CD8-positive, alpha-beta memory T cell (primary cell): Measurements from ENCODE around the gene EPHB4. TPM values are rescaled to one million over a fixed set of nuclear protein-coding genes. Genes with fewer than 3 reads are reported as not detected.
"Not testable (repeated sequence)": the region's sequence is repeated elsewhere in the genome, so short reads cannot be mapped to it uniquely, and the experiment has no call there.

ENCODE experiments used
- CTCF ChIA-PET: fragments of 350-600 bp; sonication (Branson Sonifier 250); formaldehyde crosslinking; loops from one replicate; lab custom pipeline; 2021; ENCODE audit warnings: antibody characterized with exemption; lab: Charles Lee
- POLR2A ChIA-PET: fragments of 350-600 bp; sonication (Branson Sonifier 250); formaldehyde crosslinking; loops from one replicate; lab custom pipeline; 2021; ENCODE audit warnings: antibody characterized with exemption; lab: Charles Lee
- DNase-seq, 5 donors: peaks; one replicate each; pipeline versions ENCODE4 v3.0.0 to v3.0.0-alpha.2; 2020 to 2022; ENCODE audit warnings: mixed read lengths in 1 of 5
- H3K27ac ChIP-seq: one replicate; pipeline ENCODE4 v1.7.0; 2013; ENCODE audit warnings: low read depth, mild to moderate bottlenecking, low read length, moderate library complexity
- H3K27me3 ChIP-seq: 2 replicates; pipeline ENCODE4 v1.7.0; 2013; ENCODE audit warnings: low read length, mild to moderate bottlenecking; ENCODE audit not compliant: insufficient read depth, poor library complexity, severe bottlenecking
- H3K36me3 ChIP-seq: 2 replicates; pipeline ENCODE4 v1.7.0; 2013; ENCODE audit warnings: mild to moderate bottlenecking, low read length, moderate library complexity; ENCODE audit not compliant: insufficient read depth
- H3K4me1 ChIP-seq: 2 replicates; pipeline ENCODE4 v1.7.0; 2013; ENCODE audit warnings: mild to moderate bottlenecking, low read length, moderate library complexity; ENCODE audit not compliant: insufficient read depth
- H3K4me3 ChIP-seq: 2 replicates; pipeline ENCODE4 v1.7.0; 2013; ENCODE audit warnings: mild to moderate bottlenecking, low read length
- H3K9me3 ChIP-seq: 2 replicates; pipeline ENCODE4 v1.7.0; 2013; ENCODE audit warnings: mild to moderate bottlenecking, low read length
- H3K27ac Mint-ChIP-seq, 8 donors: one replicate each; pipeline ENCODE4 v1.8.0; 2020 to 2021; ENCODE audit warnings: mixed read lengths in 8 of 8, mild to moderate bottlenecking in 6 of 8, inconsistent platforms in 3 of 8, moderate library complexity in 3 of 8
- H3K27me3 Mint-ChIP-seq, 2 donors: one replicate each; pipeline ENCODE4 v1.8.0; 2020 to 2021; ENCODE audit warnings: mixed read lengths in 2 of 2, mild to moderate bottlenecking in 1 of 2, moderate library complexity in 1 of 2
- H3K36me3 Mint-ChIP-seq, 3 donors: one replicate each; pipeline ENCODE4 v1.8.0; 2020 to 2021; ENCODE audit warnings: mixed read lengths in 3 of 3, inconsistent platforms in 1 of 3, mild to moderate bottlenecking in 1 of 3
- H3K4me1 Mint-ChIP-seq, 3 donors: one replicate each; pipeline ENCODE4 v1.8.0; 2020 to 2021; ENCODE audit warnings: mixed read lengths in 3 of 3, inconsistent platforms in 1 of 3, mild to moderate bottlenecking in 1 of 3
- H3K4me3 Mint-ChIP-seq, 7 donors: one replicate each; pipeline ENCODE4 v1.8.0; 2020 to 2021; ENCODE audit warnings: mixed read lengths in 7 of 7, mild to moderate bottlenecking in 6 of 7, moderate library complexity in 4 of 7, inconsistent platforms in 2 of 7
- H3K9me3 Mint-ChIP-seq, 5 donors: one replicate each; pipeline ENCODE4 v1.8.0; 2020 to 2022; ENCODE audit warnings: mixed read lengths in 5 of 5, mild to moderate bottlenecking in 3 of 5, moderate library complexity in 2 of 5, inconsistent platforms in 1 of 5
- polyA plus RNA-seq: library from polyadenylated mRNA; unstranded; fragments of 300-500 nt; fragmentation: Illumina TruSeq; gene quantifications from one replicate; pipeline ENCODE4 v1.2.3, GENCODE V29; 2021
- total RNA-seq, 2 experiments: library from RNA; stranded (reverse); gene quantifications; one replicate each; pipeline ENCODE4 v1.2.3, GENCODE V29; 2021

Gene EPHB4
- total and polyA plus RNA-seq, 3 experiments from 2014 or later, result 2.5 to 2.9 TPM; not detected in 1

GRCh38 chr7:100811480-100811879, 15.8 kb downstream of the EPHB4 start:
- H3K4me1 ChIP-seq, result no peaks in the 10 kb centered on the region
- no peak overlapping the region for H3K27ac ChIP-seq
- CTCF ChIA-PET, result no interaction called here
- H3K9me3 Mint-ChIP-seq, result no peaks in the 10 kb centered on the region
- no peak overlapping the region for H3K27ac Mint-ChIP-seq
- H3K4me1 Mint-ChIP-seq, result no peaks in the 10 kb centered on the region
- H3K27me3 Mint-ChIP-seq, result no peaks in the 10 kb centered on the region
- H3K4me3 ChIP-seq, result no peak overlapping the region
- no peaks in the 10 kb centered on the region for H3K36me3 ChIP-seq
- H3K4me3 Mint-ChIP-seq, result no peak overlapping the region
- no peaks in the 10 kb centered on the region for H3K9me3 ChIP-seq
- no peaks in the 10 kb centered on the region for H3K27me3 ChIP-seq
- DNase-seq, result no peak
- POLR2A ChIA-PET, result no interaction called here
- peaks cover 0 to 4% (median 1%) of the 10 kb centered on the region in 3 donors for H3K36me3 Mint-ChIP-seq

- H3K4me3 Mint-ChIP-seq, result no peak overlapping the region
- ChIA-PET POLR2A (no interaction called here), CTCF (no interaction called here)
- no peaks in the 10 kb centered on the region for H3K4me1 ChIP-seq
- peaks cover 0 to 7% (median 1%) of the 10 kb centered on the region in 3 donors for H3K36me3 Mint-ChIP-seq
- no peaks in the 10 kb centered on the region for H3K9me3 ChIP-seq
- no peaks in the 10 kb centered on the region for H3K27me3 ChIP-seq
- H3K4me1 Mint-ChIP-seq, result peaks cover 0 to 4% (median 0%) of the 10 kb centered on the region in 3 donors
- H3K9me3 Mint-ChIP-seq, result no peaks in the 10 kb centered on the region
- no peak overlapping the region for H3K27ac Mint-ChIP-seq
- DNase-seq, result no peak
- no peak overlapping the region for H3K4me3 ChIP-seq
- H3K27ac ChIP-seq, result no peak overlapping the region
- no peaks in the 10 kb centered on the region for H3K27me3 Mint-ChIP-seq
- no peaks in the 10 kb centered on the region for H3K36me3 ChIP-seq
These were observed 18.9 kb downstream of the EPHB4 start for GRCh38 chr7:100808354-100808875.

- POLR2A ChIA-PET, H3K4me1 ChIP-seq, H3K27me3 ChIP-seq, H3K4me1 Mint-ChIP-seq, H3K27ac ChIP-seq, H3K36me3 ChIP-seq, H3K27ac Mint-ChIP-seq, H3K27me3 Mint-ChIP-seq, H3K36me3 Mint-ChIP-seq, H3K4me3 ChIP-seq, H3K9me3 Mint-ChIP-seq, H3K9me3 ChIP-seq, DNase-seq: not testable (repeated sequence)
- CTCF ChIA-PET, result interaction anchor here (1.1 to 1.4 kb wide), 2 partner anchors 10 to 45 kb away, joined by 3 to 5 read pairs; partner anchors contain the start of gene SLC12A9
- H3K4me3 Mint-ChIP-seq, result peak overlapping the region in 1 of 7 donors; percentile 78
These were observed 20.4 kb downstream of the EPHB4 start for GRCh38 chr7:100806883-100807282.

- no peaks in the 10 kb centered on the region for H3K27me3 ChIP-seq
- H3K9me3 ChIP-seq, result no peaks in the 10 kb centered on the region
- no peaks in the 10 kb centered on the region for H3K4me1 ChIP-seq
- H3K36me3 ChIP-seq, result no peaks in the 10 kb centered on the region
- no peak overlapping the region for H3K4me3 Mint-ChIP-seq
- POLR2A ChIA-PET, result no interaction called here
- H3K9me3 Mint-ChIP-seq, result no peaks in the 10 kb centered on the region
- CTCF ChIA-PET, result interaction anchor here (1.1 to 1.4 kb wide), 2 partner anchors 11 to 46 kb away, joined by 3 to 5 read pairs; partner anchors contain the start of gene SLC12A9
- no peak overlapping the region for H3K4me3 ChIP-seq
- H3K4me1 Mint-ChIP-seq, result peaks cover 0 to 4% (median 0%) of the 10 kb centered on the region in 3 donors
- H3K27ac Mint-ChIP-seq, result peak overlapping the region in 2 of 8 donors; percentile 23 to 78
- H3K27me3 Mint-ChIP-seq, result peaks cover 0 to under 1% of the 10 kb centered on the region in 2 donors
- peaks cover 0 to 7% (median 0%) of the 10 kb centered on the region in 3 donors for H3K36me3 Mint-ChIP-seq
- H3K27ac ChIP-seq, result no peak overlapping the region
- DNase-seq, result no peak
These were observed 21.0 kb downstream of the EPHB4 start for GRCh38 chr7:100806276-100806675.

- no peak overlapping the region for H3K27ac ChIP-seq
- ChIA-PET CTCF (interaction anchor here (0.6 kb wide), 1 partner anchor 15 kb away, joined by 3 read pairs; no protein-coding TSS in a partner anchor), POLR2A (no interaction called here)
- no peaks in the 10 kb centered on the region for H3K36me3 ChIP-seq
- no peaks in the 10 kb centered on the region for H3K9me3 Mint-ChIP-seq
- peaks cover 7 to 8% of the 10 kb centered on the region in 2 donors for H3K27me3 Mint-ChIP-seq
- H3K4me3 ChIP-seq, result no peak overlapping the region
- peaks cover 0 to 7% (median 0%) of the 10 kb centered on the region in 3 donors for H3K36me3 Mint-ChIP-seq
- peaks cover 0 to 4% (median 0%) of the 10 kb centered on the region in 3 donors for H3K4me1 Mint-ChIP-seq
- peak overlapping the region in 2 of 8 donors; percentile 34 to 74 for H3K27ac Mint-ChIP-seq
- no peak overlapping the region for H3K4me3 Mint-ChIP-seq
- no peak for DNase-seq
- no peaks in the 10 kb centered on the region for H3K27me3 ChIP-seq
- no peaks in the 10 kb centered on the region for H3K9me3 ChIP-seq
- no peaks in the 10 kb centered on the region for H3K4me1 ChIP-seq
These were observed 22.5 kb downstream of the EPHB4 start for GRCh38 chr7:100804681-100805431.

GRCh38 chr7:100803398-100804161, 23.7 kb downstream of the EPHB4 start:
- Histone ChIP-seq H3K9me3 (no peaks in the 10 kb centered on the region), H3K27me3 (no peaks in the 10 kb centered on the region), H3K27ac (no peak overlapping the region), H3K4me1 (no peaks in the 10 kb centered on the region), H3K36me3 (no peaks in the 10 kb centered on the region), H3K4me3 (no peak overlapping the region)
- H3K9me3 Mint-ChIP-seq, result no peaks in the 10 kb centered on the region
- H3K27me3 Mint-ChIP-seq, result peaks cover 12 to 13% of the 10 kb centered on the region in 2 donors
- ChIA-PET CTCF (interaction anchor here (1.5 kb wide), 1 partner anchor 48 kb away, joined by 5 read pairs; the partner anchor contains the start of gene SLC12A9), POLR2A (no interaction called here)
- H3K27ac Mint-ChIP-seq, result no peak overlapping the region
- H3K4me3 Mint-ChIP-seq, result no peak overlapping the region
- H3K36me3 Mint-ChIP-seq, result peaks cover 0 to 7% (median 0%) of the 10 kb centered on the region in 3 donors
- DNase-seq, result no peak
- H3K4me1 Mint-ChIP-seq, result peaks cover 0 to 4% (median 2%) of the 10 kb centered on the region in 3 donors

GRCh38 chr7:100802951-100803350, 24.4 kb downstream of the EPHB4 start:
- no peaks in the 10 kb centered on the region for H3K36me3 ChIP-seq
- DNase-seq, result no peak
- H3K4me3 ChIP-seq, result no peak overlapping the region
- H3K36me3 Mint-ChIP-seq, result peaks cover 0 to 5% (median 0%) of the 10 kb centered on the region in 3 donors
- no peaks in the 10 kb centered on the region for H3K4me1 ChIP-seq
- H3K27ac Mint-ChIP-seq, result no peak overlapping the region
- no peak overlapping the region for H3K4me3 Mint-ChIP-seq
- H3K4me1 Mint-ChIP-seq, result peaks cover 0 to 4% (median 2%) of the 10 kb centered on the region in 3 donors
- H3K27ac ChIP-seq, result peak overlapping the region; percentile 38
- no peaks in the 10 kb centered on the region for H3K27me3 ChIP-seq
- H3K9me3 ChIP-seq, result no peaks in the 10 kb centered on the region
- no peaks in the 10 kb centered on the region for H3K9me3 Mint-ChIP-seq
- ChIA-PET POLR2A (no interaction called here), CTCF (interaction anchor here (1.5 kb wide), 1 partner anchor 49 kb away, joined by 5 read pairs; the partner anchor contains the start of gene SLC12A9)
- peaks cover 13 to 16% of the 10 kb centered on the region in 2 donors for H3K27me3 Mint-ChIP-seq
